ENCODE results near the gene MYEOV.

The MYEOV gene

DNA sequence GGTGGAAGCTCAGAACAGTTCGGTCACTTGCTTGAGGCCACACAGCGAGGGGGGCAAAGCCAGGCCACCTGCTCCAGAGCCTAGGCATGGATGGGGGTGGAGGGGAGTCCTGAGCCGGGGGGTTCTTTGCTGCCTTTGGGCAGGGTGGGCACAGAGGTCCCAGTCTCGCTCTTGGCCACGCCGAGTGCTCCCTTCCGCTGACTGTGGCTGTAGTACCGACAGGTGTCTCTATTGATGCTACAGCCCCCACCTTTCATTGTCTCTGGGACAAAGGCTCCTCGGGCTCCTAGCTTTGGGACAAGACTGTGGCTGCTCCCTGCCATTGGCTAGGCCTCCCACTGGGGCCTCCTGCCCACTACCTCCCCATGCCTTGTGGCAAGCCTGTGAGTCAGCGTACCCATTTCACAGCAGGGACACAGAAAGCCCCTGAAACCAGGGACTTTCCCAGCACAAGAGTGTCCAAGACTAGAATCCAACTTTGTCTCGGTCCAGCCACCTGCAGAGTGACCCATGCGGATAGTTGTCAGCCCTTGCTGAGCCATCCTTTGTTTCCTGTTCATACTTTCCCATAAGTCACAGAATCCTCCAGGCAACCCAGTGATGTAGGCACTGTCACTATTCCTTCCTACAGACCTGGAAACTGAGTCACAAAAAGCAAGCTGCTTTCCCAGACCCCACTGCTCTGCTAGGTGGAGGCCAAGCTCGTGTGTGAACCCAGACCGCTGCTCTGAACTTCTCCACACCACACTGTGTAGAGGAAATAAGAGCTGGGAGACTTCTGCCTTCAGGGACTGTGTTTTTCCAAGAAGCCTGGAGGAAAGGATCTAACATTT lies 17.2 kb downstream of the MYEOV start:
- Mint-ChIP-seq H3K36me3 (ENCODE audit: insufficient read depth) (no peaks in the 10 kb centered on the region), H3K9me3 (no peaks in the 10 kb centered on the region), H3K4me1 (peaks cover 38% of the 10 kb centered on the region), H3K27ac (ENCODE audit: low read depth) (no peak overlapping the region), H3K27me3 (no peaks in the 10 kb centered on the region), H3K4me3 (no peak overlapping the region)
- ATAC-seq (replicated peaks; ENCODE audit: extremely low read depth, poor library complexity, severe bottlenecking) (no peak), DNase-seq (ENCODE audit: low spot score in 2 of 2) (no peak)

DNA sequence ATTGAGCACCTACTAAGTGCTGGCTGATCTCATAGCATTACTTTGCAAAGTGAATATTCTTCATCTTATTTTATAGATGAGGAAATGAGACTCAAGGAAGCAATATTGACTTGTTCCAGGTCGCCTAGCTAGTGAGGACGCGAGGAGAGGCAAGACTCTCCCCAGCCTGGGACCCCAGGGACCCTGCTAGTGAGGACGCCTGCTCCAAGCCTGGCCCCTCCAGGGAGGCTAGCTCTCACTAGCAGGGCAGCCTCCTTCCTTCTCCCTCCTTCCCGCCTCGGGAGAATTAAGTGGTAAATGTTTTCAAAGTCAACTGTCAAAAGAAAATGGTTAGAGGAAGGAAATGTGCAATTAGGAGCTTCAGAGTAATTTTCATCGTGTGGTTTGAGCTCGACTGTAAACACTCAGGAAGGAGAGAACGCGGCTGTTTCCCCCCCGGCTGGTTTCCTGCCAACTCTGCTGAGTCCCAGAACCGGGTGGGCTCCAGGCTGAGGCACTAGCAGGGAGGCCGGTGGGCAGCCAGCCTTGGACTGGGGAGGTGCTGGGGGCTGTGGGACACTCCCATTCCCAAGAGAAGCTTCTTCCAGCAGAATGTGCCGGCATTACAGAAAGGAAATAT lies 17.9 kb downstream of the MYEOV start:
- DNase-seq (ENCODE audit: low spot score in 2 of 2) (no peak), ATAC-seq (replicated peaks; ENCODE audit: extremely low read depth, poor library complexity, severe bottlenecking) (peak; percentile 64)
- Mint-ChIP-seq H3K36me3 (ENCODE audit: insufficient read depth) (no peaks in the 10 kb centered on the region), H3K9me3 (no peaks in the 10 kb centered on the region), H3K4me3 (peak overlapping the region; percentile 57), H3K4me1 (peaks cover 38% of the 10 kb centered on the region), H3K27ac (ENCODE audit: low read depth) (peak overlapping the region; percentile 56), H3K27me3 (no peaks in the 10 kb centered on the region)

DNA sequence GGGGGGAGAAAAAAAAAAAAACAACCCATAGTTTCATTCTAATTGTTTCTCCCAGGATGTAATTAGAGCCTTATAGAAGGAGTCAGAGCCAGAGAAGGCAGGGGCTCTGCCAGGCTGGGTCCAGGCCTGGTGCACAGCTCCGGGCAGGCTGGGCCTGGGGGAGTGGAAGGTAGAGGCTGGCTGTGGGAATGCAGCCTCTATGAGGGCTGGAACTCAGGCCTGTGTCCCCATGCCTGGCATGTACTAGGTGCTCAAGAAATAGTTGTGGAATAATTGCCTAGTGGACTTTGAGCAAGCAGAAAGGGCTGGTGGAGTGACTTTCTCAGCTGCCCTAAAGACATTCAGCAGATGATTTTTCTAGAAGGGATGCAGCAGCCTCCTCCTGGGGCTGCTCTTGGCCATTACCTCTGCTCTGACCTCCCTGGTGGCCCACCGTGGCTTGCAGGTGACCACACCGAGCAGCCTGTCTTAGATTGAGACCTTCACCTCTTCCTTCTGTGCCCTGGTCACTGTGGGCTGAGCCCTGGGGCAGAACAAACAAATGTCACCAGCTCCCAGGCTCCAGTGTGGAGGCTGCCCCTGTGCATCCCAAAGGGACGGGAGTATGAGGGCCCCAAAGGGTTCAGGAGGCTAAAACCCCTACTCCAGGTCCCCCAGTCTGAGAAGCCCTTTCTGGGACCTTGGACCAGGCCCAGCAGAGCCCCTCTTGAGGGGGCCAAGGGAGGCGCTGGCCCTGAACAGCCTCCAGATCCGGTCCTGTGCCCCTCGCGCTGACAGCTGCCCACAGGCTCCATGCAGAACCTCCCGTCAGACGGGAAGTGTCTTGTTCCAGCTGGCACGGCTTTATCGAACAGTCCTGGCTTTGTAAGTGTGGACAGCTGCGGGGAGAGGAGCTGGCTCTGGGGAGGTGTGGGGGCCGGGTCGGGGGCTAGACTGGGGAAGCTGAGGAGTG lies 18.8 kb downstream of the MYEOV start:
- ATAC-seq (replicated peaks; ENCODE audit: extremely low read depth, poor library complexity, severe bottlenecking) (no peak), DNase-seq (ENCODE audit: low spot score in 2 of 2) (no peak)
- H3K36me3 Mint-ChIP-seq (ENCODE audit: insufficient read depth): no peaks in the 10 kb centered on the region
- H3K4me1 Mint-ChIP-seq: peaks cover 38% of the 10 kb centered on the region
- no peaks in the 10 kb centered on the region for H3K27me3 Mint-ChIP-seq
- no peak overlapping the region for H3K4me3 Mint-ChIP-seq
- peak overlapping the region; percentile 56 for H3K27ac Mint-ChIP-seq (ENCODE audit: low read depth)
- no peaks in the 10 kb centered on the region for H3K9me3 Mint-ChIP-seq

DNA sequence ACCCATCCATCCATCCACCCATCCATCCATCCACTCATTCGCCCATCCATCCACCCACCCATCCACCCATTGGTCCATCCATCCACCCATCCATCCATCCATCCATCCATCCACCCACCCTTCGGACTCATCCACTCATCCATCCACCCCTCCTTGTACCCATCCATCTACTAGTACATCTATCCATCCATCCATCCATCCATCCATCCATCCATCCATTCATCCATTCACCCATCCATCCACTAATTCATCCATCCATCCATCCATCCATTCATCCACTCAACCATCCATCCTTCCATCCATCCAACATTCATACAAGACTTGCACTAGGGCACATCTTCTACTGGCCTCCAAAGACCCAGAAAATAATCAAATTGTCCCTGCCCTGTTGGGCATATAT lies 20.0 kb downstream of the MYEOV start:
- ATAC-seq (replicated peaks; ENCODE audit: extremely low read depth, poor library complexity, severe bottlenecking) (no peak), DNase-seq (ENCODE audit: low spot score in 2 of 2) (no peak)
- peaks cover 25% of the 10 kb centered on the region for H3K4me1 Mint-ChIP-seq
- no peak overlapping the region for H3K4me3 Mint-ChIP-seq
- H3K9me3 Mint-ChIP-seq: no peaks in the 10 kb centered on the region
- no peaks in the 10 kb centered on the region for H3K27me3 Mint-ChIP-seq
- no peak overlapping the region for H3K27ac Mint-ChIP-seq (ENCODE audit: low read depth)
- no peaks in the 10 kb centered on the region for H3K36me3 Mint-ChIP-seq (ENCODE audit: insufficient read depth)

DNA sequence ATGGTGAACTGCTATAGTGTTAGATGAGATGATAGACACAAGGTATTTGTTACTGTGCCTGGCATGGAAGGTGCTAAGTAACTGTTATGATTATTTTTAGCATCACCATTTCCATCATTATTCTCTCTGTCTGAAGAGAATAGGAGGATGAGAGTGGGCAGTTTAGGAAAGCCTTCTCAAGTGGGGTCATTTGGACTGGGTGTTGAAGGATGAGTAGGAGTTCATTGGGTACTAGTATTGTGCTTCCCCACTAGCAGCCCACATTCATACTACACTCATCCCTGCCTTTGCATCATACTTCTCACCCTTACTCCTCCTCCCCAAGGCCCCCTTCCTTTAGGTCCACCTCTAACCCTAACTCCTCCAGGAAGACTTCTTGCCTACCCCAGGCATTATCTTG lies 20.6 kb downstream of the MYEOV start:
- DNase-seq (ENCODE audit: low spot score in 2 of 2): no peak
- Mint-ChIP-seq H3K4me3 (no peak overlapping the region), H3K27me3 (no peaks in the 10 kb centered on the region), H3K9me3 (no peaks in the 10 kb centered on the region), H3K4me1 (peaks cover 22% of the 10 kb centered on the region), H3K36me3 (ENCODE audit: insufficient read depth) (no peaks in the 10 kb centered on the region), H3K27ac (ENCODE audit: low read depth) (no peak overlapping the region)
- ATAC-seq (replicated peaks; ENCODE audit: extremely low read depth, poor library complexity, severe bottlenecking): no peak

DNA sequence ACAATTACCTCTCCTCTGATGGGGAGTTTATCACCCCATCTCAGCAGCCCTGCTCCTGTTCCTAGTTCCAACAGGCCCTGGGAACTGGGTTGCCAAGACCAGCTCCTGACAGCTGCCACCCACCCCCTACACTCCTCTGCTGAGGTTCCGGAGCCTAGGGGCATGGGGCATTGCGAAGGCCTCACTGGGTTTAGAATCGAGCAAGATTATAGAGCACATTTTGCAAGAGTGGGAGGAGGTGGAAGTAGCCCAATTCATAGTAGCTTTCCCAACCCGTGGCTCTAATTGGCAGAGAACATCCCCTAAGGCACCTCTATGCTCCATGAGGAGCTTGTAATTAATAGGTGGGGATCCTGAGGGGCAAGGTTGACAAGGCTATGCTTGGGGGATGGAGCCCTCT lies 23.0 kb downstream of the MYEOV start:
- Mint-ChIP-seq H3K9me3 (no peaks in the 10 kb centered on the region), H3K36me3 (ENCODE audit: insufficient read depth) (no peaks in the 10 kb centered on the region), H3K27ac (ENCODE audit: low read depth) (no peak overlapping the region), H3K27me3 (no peaks in the 10 kb centered on the region), H3K4me3 (no peak overlapping the region), H3K4me1 (peaks cover 6% of the 10 kb centered on the region)
- DNase-seq (ENCODE audit: low spot score in 2 of 2) (no peak), ATAC-seq (replicated peaks; ENCODE audit: extremely low read depth, poor library complexity, severe bottlenecking) (no peak)

DNA sequence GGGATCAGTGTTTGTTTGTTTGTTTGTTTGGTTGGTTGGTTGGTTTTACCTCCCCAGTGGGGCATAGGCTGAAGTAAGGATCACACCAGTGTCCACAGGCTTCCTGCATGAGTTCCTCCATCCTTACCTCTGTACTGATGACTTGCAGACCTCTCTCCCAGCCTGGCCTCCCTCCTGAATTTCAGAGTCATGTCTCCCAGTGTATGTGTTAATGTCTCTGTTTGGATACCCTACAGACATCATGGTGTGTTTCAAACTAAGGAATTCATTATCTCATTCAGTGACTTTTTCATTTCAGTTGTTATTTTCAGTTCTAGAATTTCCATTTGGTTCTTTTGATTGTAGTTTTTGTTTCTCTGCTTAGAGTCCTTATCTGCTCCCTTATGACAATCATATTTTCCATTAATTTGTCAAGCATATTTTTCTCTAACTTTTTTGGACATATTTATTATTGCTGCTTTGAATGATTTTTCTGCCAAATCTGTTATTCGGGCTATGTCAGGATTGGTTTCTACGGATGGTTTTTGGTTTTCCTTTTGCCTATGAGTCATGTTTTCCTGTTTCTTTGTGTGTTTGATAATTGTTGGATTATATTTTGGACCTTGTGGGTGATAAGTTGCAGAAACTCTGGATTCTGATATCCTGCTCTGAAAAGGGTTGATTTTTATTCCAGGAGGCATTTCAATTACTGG lies 23.6 kb downstream of the MYEOV start:
- no peaks in the 10 kb centered on the region for H3K9me3 Mint-ChIP-seq
- H3K27ac Mint-ChIP-seq (ENCODE audit: low read depth): no peak overlapping the region
- ATAC-seq (replicated peaks; ENCODE audit: extremely low read depth, poor library complexity, severe bottlenecking) (no peak), DNase-seq (ENCODE audit: low spot score in 2 of 2) (no peak)
- no peaks in the 10 kb centered on the region for H3K36me3 Mint-ChIP-seq (ENCODE audit: insufficient read depth)
- H3K4me3 Mint-ChIP-seq: no peak overlapping the region
- peaks cover under 1% of the 10 kb centered on the region for H3K4me1 Mint-ChIP-seq
- H3K27me3 Mint-ChIP-seq: no peaks in the 10 kb centered on the region

DNA sequence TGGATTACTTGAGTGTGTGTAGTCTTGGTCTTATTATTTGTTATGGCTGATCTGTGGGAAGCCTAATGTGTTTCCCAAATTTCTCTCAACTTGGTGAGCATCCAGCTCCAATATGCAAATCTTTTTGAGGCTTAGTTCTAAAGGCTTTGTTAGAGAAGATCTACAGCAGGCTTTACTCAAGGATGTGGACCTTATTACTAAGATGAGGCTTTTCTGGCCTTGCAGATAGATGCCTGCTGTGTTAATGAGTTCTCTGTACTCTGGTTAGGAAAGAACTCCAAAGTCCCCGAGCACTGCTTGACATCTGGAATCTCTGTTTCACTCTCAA lies 24.1 kb downstream of the MYEOV start:
- Mint-ChIP-seq H3K27ac (ENCODE audit: low read depth) (no peak overlapping the region), H3K4me1 (no peaks in the 10 kb centered on the region), H3K9me3 (no peaks in the 10 kb centered on the region), H3K27me3 (no peaks in the 10 kb centered on the region), H3K36me3 (ENCODE audit: insufficient read depth) (no peaks in the 10 kb centered on the region), H3K4me3 (no peak overlapping the region)
- DNase-seq (ENCODE audit: low spot score in 2 of 2) (no peak), ATAC-seq (replicated peaks; ENCODE audit: extremely low read depth, poor library complexity, severe bottlenecking) (no peak)

DNA sequence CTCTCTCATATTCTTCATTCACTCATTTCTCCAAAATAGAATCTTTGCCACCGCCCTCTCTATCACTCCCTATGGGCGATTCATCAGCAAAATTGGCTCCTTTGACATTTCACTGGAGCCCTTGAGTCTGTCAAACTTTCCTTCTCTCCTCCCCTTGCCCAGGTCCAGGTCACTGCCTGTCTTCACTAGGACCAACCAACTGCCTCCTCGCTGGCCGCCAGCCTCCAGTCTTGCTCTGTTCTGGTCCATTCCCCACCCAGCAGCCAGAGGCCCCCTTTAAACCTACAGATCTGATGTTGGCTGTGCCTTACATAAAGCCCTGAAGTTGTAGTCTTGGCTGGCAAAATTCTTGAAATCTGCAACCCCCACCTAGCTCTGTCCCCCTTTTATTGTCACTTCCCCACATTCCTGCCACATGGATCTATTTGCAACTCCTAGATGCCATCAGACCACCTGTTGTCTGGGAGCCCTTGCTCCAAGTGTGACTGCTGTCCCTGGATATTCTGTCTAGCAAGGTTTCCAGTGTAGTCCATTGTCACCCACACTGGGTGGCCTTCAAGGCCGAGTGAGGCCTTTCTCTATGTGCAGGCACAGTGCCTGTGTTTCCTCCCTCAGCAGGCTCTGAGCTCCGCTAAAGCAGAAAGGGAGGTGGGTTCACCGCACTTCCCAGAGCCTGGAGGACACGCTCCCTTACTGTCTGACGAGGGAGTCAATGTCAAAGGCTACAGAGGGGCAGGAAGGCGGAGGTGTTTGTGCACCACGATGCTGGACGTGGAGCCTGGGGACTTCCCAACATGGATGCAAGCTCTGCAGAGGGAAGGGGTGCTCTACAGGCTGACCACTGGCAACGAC lies 25.5 kb downstream of the MYEOV start:
- no peak for DNase-seq (ENCODE audit: low spot score in 2 of 2)
- Mint-ChIP-seq H3K27ac (ENCODE audit: low read depth) (no peak overlapping the region), H3K36me3 (ENCODE audit: insufficient read depth) (no peaks in the 10 kb centered on the region), H3K9me3 (no peaks in the 10 kb centered on the region), H3K27me3 (no peaks in the 10 kb centered on the region), H3K4me3 (no peak overlapping the region), H3K4me1 (no peaks in the 10 kb centered on the region)
- ATAC-seq (replicated peaks; ENCODE audit: extremely low read depth, poor library complexity, severe bottlenecking): no peak

DNA sequence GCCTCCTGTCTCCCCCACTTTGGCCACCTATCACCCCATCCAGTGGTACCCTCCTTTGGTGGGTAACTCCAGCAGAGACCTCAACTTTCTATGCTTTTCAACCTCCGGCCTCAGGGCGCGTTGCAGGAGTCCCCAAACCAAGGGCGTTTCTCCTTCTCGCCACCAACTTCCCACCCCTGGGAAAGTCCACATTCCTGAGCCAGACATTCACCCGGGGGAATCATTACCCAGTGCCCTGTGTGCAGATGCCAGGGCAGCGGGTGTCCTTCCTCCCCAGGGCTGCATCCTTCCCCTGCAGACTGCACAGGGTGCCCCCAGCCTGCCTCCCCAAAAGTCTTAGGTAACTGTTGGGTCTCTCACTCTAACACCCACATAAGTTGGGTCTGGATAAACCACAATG lies 26.4 kb downstream of the MYEOV start:
- DNase-seq (ENCODE audit: low spot score in 2 of 2): no peak
- ATAC-seq (replicated peaks; ENCODE audit: extremely low read depth, poor library complexity, severe bottlenecking): no peak
- Mint-ChIP-seq H3K9me3 (no peaks in the 10 kb centered on the region), H3K27ac (ENCODE audit: low read depth) (no peak overlapping the region), H3K4me1 (no peaks in the 10 kb centered on the region), H3K36me3 (ENCODE audit: insufficient read depth) (no peaks in the 10 kb centered on the region), H3K27me3 (no peaks in the 10 kb centered on the region), H3K4me3 (no peak overlapping the region)

DNA sequence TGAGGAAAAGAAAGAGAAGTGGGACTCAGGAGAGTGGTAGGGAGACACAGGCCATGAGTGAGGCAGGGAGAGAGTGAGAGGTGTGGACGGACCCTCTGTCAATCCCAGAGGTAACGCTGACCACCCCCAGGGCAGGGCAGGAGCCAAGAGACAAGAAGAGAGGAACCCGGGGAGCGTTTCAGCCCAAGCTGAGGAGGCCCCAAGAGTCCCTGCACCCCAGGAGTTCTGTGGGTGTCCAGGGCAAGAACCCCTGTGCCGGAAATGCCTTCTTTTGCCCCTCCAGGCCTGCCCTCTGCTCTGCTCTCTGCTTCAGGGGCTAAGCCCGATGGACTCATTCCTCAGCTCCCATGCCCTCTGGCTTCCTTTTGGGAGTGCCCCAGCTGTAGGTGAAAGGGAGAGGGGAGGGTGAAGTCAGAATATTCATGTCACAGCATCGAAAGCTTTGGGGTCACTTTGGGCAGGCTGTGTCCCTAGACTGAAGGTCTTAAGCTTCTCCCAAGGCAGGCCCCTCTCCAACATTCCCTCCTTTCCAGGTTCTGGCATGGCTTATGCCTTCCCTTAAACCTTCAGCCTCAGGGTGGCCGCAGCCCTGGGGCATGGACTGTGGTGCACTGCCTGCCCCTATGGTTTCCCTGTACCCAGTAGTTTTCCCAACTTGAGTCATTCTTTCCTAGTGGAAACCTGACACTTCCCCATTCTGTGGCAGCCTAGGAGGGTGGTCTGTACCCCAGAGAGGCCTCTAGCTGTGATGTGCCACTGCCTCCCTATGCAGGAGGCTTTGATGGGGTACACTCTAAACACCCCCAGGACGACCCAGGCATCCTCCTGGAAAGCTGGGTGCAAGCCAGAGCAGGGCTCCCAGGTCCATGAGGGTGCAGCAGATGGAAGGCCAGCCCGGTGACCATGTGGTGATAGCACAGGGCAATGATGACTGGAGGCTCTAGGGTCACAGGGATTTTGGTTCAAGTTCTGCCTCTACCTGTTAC lies 27.1 kb downstream of the MYEOV start:
- ATAC-seq (replicated peaks; ENCODE audit: extremely low read depth, poor library complexity, severe bottlenecking) (no peak), DNase-seq (ENCODE audit: low spot score in 2 of 2) (no peak)
- Mint-ChIP-seq H3K36me3 (ENCODE audit: insufficient read depth) (no peaks in the 10 kb centered on the region), H3K27me3 (no peaks in the 10 kb centered on the region), H3K27ac (ENCODE audit: low read depth) (no peak overlapping the region), H3K4me1 (no peaks in the 10 kb centered on the region), H3K4me3 (no peak overlapping the region), H3K9me3 (no peaks in the 10 kb centered on the region)

Measured in central memory CD8-positive, alpha-beta T cell (primary cell).